ENCODE measurements around the gene TSSC4.

Gene TSSC4

GRCh38 chr11:2432171-2432621 lies 31.6 kb downstream of the TSSC4 start:
- Histone ChIP-seq H3K36me3 (ENCODE audit: control insufficient read depth in 2 of 2, insufficient read depth in 1 of 2, low read length in 2 of 2) (no peaks in the 10 kb centered on the region), H3K4me1 (ENCODE audit: control insufficient read depth, insufficient read depth, low read length) (no peaks in the 10 kb centered on the region), H3K9me3 (ENCODE audit: control insufficient read depth, insufficient read depth, low read depth, low read length) (no peaks in the 10 kb centered on the region), H3K27ac (ENCODE audit: extremely low read depth, low read depth, low read length) (no peak overlapping the region), H3K4me3 (ENCODE audit: low read depth, low read length) (no peak overlapping the region)
- ChIA-PET POLR2A (no interaction called here), CTCF (interaction anchor here (1.1 to 1.5 kb wide), 2 partner anchors 12 to 101 kb away, joined by 3 to 4 read pairs; no protein-coding TSS in a partner anchor)
- TF ChIP-seq ZFP41 (tag by site-specific recombination; IDR thresholded peaks at IDR 0.05; ENCODE audit: borderline replicate concordance): no peak
- TF ChIP-seq WT1 (tag by site-specific recombination; IDR thresholded peaks at IDR 0.05): no peak
- no peak for TF ChIP-seq ZNF558 (tag by site-specific recombination; IDR thresholded peaks at IDR 0.05)
- TF ChIP-seq ZNF529 (tag by site-specific recombination; IDR thresholded peaks at IDR 0.05; ENCODE audit: insufficient replicate concordance): no peak
- no peak for TF ChIP-seq ZBTB49 (tag by site-specific recombination; IDR thresholded peaks at IDR 0.05; ENCODE audit: low read depth)
- TF ChIP-seq ZNF837 (tag by site-specific recombination; IDR thresholded peaks at IDR 0.05): no peak
- no peak for TF ChIP-seq HOXA7 (CRISPR knock-in tag; IDR thresholded peaks at IDR 0.05; ENCODE audit: borderline replicate concordance)
- no peak for TF ChIP-seq ZNF561 (tag by site-specific recombination; IDR thresholded peaks at IDR 0.05; ENCODE audit: borderline replicate concordance)
- TF ChIP-seq EGR2 (tag by site-specific recombination; IDR thresholded peaks at IDR 0.05; ENCODE audit: low read depth): no peak
- TF ChIP-seq ZBTB20 (tag by site-specific recombination; IDR thresholded peaks at IDR 0.05): no peak
- no peak for TF ChIP-seq KLF7 (tag by site-specific recombination; IDR thresholded peaks at IDR 0.05; ENCODE audit: borderline replicate concordance)
- no peak for TF ChIP-seq ZNF571 (tag by site-specific recombination; IDR thresholded peaks at IDR 0.05)
- TF ChIP-seq ZNF596 (tag by site-specific recombination; IDR thresholded peaks at IDR 0.05): no peak
- TF ChIP-seq ZNF239 (tag by site-specific recombination; IDR thresholded peaks at IDR 0.05): no peak
- no peak for TF ChIP-seq ZNF555 (tag by site-specific recombination; conservative IDR thresholded peaks at IDR 0.05)
- TF ChIP-seq ZNF701 (tag by site-specific recombination; IDR thresholded peaks at IDR 0.05): no peak
- TF ChIP-seq ZNF148 (tag by site-specific recombination; IDR thresholded peaks at IDR 0.05; ENCODE audit: borderline replicate concordance): no peak

- POLR2A ChIA-PET: no interaction called here
- H3K4me3 ChIP-seq (ENCODE audit: low read depth, low read length): no peak overlapping the region
- H3K36me3 ChIP-seq (ENCODE audit: control insufficient read depth in 2 of 2, insufficient read depth in 1 of 2, low read length in 2 of 2): no peaks in the 10 kb centered on the region
- no peaks in the 10 kb centered on the region for H3K9me3 ChIP-seq (ENCODE audit: control insufficient read depth, insufficient read depth, low read depth, low read length)
- H3K27ac ChIP-seq (ENCODE audit: extremely low read depth, low read depth, low read length): no peak overlapping the region
- CTCF ChIA-PET: interaction anchor here (1.1 kb wide), 1 partner anchor 100 kb away, joined by 3 read pairs; no protein-coding TSS in a partner anchor
- H3K4me1 ChIP-seq (ENCODE audit: control insufficient read depth, insufficient read depth, low read length): no peaks in the 10 kb centered on the region
- TF ChIP-seq ZNF169 (tag by site-specific recombination; IDR thresholded peaks at IDR 0.05) (no peak), KLF10 (tag by site-specific recombination; IDR thresholded peaks at IDR 0.05) (no peak), ZNF398 (tag by site-specific recombination; IDR thresholded peaks at IDR 0.05) (no peak), ZNF623 (tag by site-specific recombination; IDR thresholded peaks at IDR 0.05) (no peak), SCRT2 (tag by site-specific recombination; IDR thresholded peaks at IDR 0.05) (no peak), KLF16 (tag by site-specific recombination; IDR thresholded peaks at IDR 0.05) (no peak), ZNF580 (tag by site-specific recombination; IDR thresholded peaks at IDR 0.05) (no peak), ZBTB17 (tag by site-specific recombination; IDR thresholded peaks at IDR 0.05) (no peak), KLF1 (tag by site-specific recombination; IDR thresholded peaks at IDR 0.05) (no peak), ZNF707 (tag by site-specific recombination; IDR thresholded peaks at IDR 0.05) (no peak), PBX3 (CRISPR knock-in tag; IDR thresholded peaks at IDR 0.05) (no peak), ZNF677 (tag by site-specific recombination; IDR thresholded peaks at IDR 0.05) (no peak), KLF9 (tag by site-specific recombination; IDR thresholded peaks at IDR 0.05; ENCODE audit: low read depth) (no peak)
These were observed 32.1 kb downstream of the TSSC4 start for GRCh38 chr11:2432628-2433071.
